Measurements from ENCODE around the gene EGFLAM.

Gene EGFLAM

GRCh38 chr5:38396766-38397165 lies 138.4 kb downstream of the EGFLAM start:
- Histone ChIP-seq H2BK120ac (ENCODE audit: low read depth, low read length) (no peak overlapping the region), H2AK5ac (ENCODE audit: low read depth, low read length) (no peak overlapping the region), H3K14ac (ENCODE audit: low read length) (no peak overlapping the region), H4K91ac (ENCODE audit: low read depth, low read length, poor library complexity) (no peak overlapping the region), H3K9ac (ENCODE audit: low read depth, low read length, poor library complexity) (no peak overlapping the region), H3K23ac (ENCODE audit: low read depth, low read length, poor library complexity) (no peak overlapping the region), H3K18ac (ENCODE audit: low read length) (no peak overlapping the region), H2BK12ac (ENCODE audit: low read length) (no peak overlapping the region), H3K79me1 (ENCODE audit: low read depth, low read length) (no peaks in the 10 kb centered on the region), H3K27ac (replicated peaks; ENCODE audit: low read length) (no peak overlapping the region), H3K27me3 (ENCODE audit: control insufficient read depth in 3 of 3, insufficient read depth in 3 of 3, low read depth in 1 of 3, low read length in 3 of 3) (no peaks in the 10 kb centered on the region), H2AFZ (ENCODE audit: low read length) (no peak overlapping the region), H4K8ac (ENCODE audit: low read depth, low read length) (no peak overlapping the region), H3K36me3 (replicated peaks in 1 of 2; ENCODE audit: control insufficient read depth in 2 of 2, insufficient read depth in 2 of 2, low read length in 2 of 2) (no peaks in the 10 kb centered on the region), H2BK15ac (ENCODE audit: low read length) (no peak overlapping the region), H3K4me1 (ENCODE audit: control insufficient read depth in 2 of 2, insufficient read depth in 1 of 2, low read depth in 1 of 2, low read length in 2 of 2) (no peaks in the 10 kb centered on the region), H3K9me3 (replicated peaks in 1 of 2; ENCODE audit: control insufficient read depth in 2 of 2, insufficient read depth in 1 of 2, low read depth in 1 of 2, low read length in 2 of 2) (no peaks in the 10 kb centered on the region), H3K4me3 (ENCODE audit: low read length in 2 of 2) (no peak overlapping the region), H2BK5ac (ENCODE audit: low read length) (no peak overlapping the region), H3K4me2 (ENCODE audit: insufficient read depth, low read length, poor library complexity, severe bottlenecking) (no peak overlapping the region), H3K4ac (ENCODE audit: low read length) (no peak overlapping the region)
- WGBS, 2 donors (ENCODE audit: extremely low coverage in 2 of 2, insufficient read length in 2 of 2, insufficient replicate concordance in 1 of 2) = no CpG with 5 or more reads among the region's 6 CpGs
- no peak for DNase-seq (ENCODE audit: low spot score)

- Histone ChIP-seq H4K8ac (ENCODE audit: low read depth, low read length) (no peak overlapping the region), H3K4ac (ENCODE audit: low read length) (no peak overlapping the region), H3K18ac (ENCODE audit: low read length) (no peak overlapping the region), H3K23ac (ENCODE audit: low read depth, low read length, poor library complexity) (no peak overlapping the region), H2BK12ac (ENCODE audit: low read length) (no peak overlapping the region), H3K36me3 (replicated peaks in 1 of 2; ENCODE audit: control insufficient read depth in 2 of 2, insufficient read depth in 2 of 2, low read length in 2 of 2) (no peaks in the 10 kb centered on the region), H4K91ac (ENCODE audit: low read depth, low read length, poor library complexity) (no peak overlapping the region), H3K27me3 (ENCODE audit: control insufficient read depth in 3 of 3, insufficient read depth in 3 of 3, low read depth in 1 of 3, low read length in 3 of 3) (peaks cover 0 to 6% (median 0%) of the 10 kb centered on the region in 3 experiments), H2BK120ac (ENCODE audit: low read depth, low read length) (no peak overlapping the region), H2BK5ac (ENCODE audit: low read length) (no peak overlapping the region), H2BK15ac (ENCODE audit: low read length) (no peak overlapping the region), H2AK5ac (ENCODE audit: low read depth, low read length) (no peak overlapping the region), H3K4me2 (ENCODE audit: insufficient read depth, low read length, poor library complexity, severe bottlenecking) (no peak overlapping the region), H3K14ac (ENCODE audit: low read length) (no peak overlapping the region), H2AFZ (ENCODE audit: low read length) (no peak overlapping the region), H3K9ac (ENCODE audit: low read depth, low read length, poor library complexity) (no peak overlapping the region), H3K9me3 (replicated peaks in 1 of 2; ENCODE audit: control insufficient read depth in 2 of 2, insufficient read depth in 1 of 2, low read depth in 1 of 2, low read length in 2 of 2) (no peaks in the 10 kb centered on the region), H3K4me1 (ENCODE audit: control insufficient read depth in 2 of 2, insufficient read depth in 1 of 2, low read depth in 1 of 2, low read length in 2 of 2) (no peaks in the 10 kb centered on the region), H3K79me1 (ENCODE audit: low read depth, low read length) (no peaks in the 10 kb centered on the region), H3K27ac (replicated peaks; ENCODE audit: low read length) (no peak overlapping the region), H3K4me3 (ENCODE audit: low read length in 2 of 2) (no peak overlapping the region)
- no peak for DNase-seq (ENCODE audit: low spot score)
- WGBS, 2 donors (ENCODE audit: extremely low coverage in 2 of 2, insufficient read length in 2 of 2, insufficient replicate concordance in 1 of 2) = no CpG with 5 or more reads among the region's 2 CpGs
Observed at GRCh38 chr5:38400365-38400764, 142.0 kb downstream of the EGFLAM start.

GRCh38 chr5:38401145-38401544 lies 142.8 kb downstream of the EGFLAM start:
- Histone ChIP-seq H3K14ac (ENCODE audit: low read length) (no peak overlapping the region), H3K27ac (replicated peaks; ENCODE audit: low read length) (no peak overlapping the region), H3K23ac (ENCODE audit: low read depth, low read length, poor library complexity) (no peak overlapping the region), H2AFZ (ENCODE audit: low read length) (no peak overlapping the region), H3K4me3 (ENCODE audit: low read length in 2 of 2) (no peak overlapping the region), H3K4me2 (ENCODE audit: insufficient read depth, low read length, poor library complexity, severe bottlenecking) (no peak overlapping the region), H3K79me1 (ENCODE audit: low read depth, low read length) (no peaks in the 10 kb centered on the region), H3K9me3 (replicated peaks in 1 of 2; ENCODE audit: control insufficient read depth in 2 of 2, insufficient read depth in 1 of 2, low read depth in 1 of 2, low read length in 2 of 2) (peaks cover 0 to 2% of the 10 kb centered on the region in 2 donors), H4K91ac (ENCODE audit: low read depth, low read length, poor library complexity) (no peak overlapping the region), H3K4me1 (ENCODE audit: control insufficient read depth in 2 of 2, insufficient read depth in 1 of 2, low read depth in 1 of 2, low read length in 2 of 2) (no peaks in the 10 kb centered on the region), H2BK5ac (ENCODE audit: low read length) (no peak overlapping the region), H3K27me3 (ENCODE audit: control insufficient read depth in 3 of 3, insufficient read depth in 3 of 3, low read depth in 1 of 3, low read length in 3 of 3) (peaks cover 0 to 6% (median 0%) of the 10 kb centered on the region in 3 experiments), H2AK5ac (ENCODE audit: low read depth, low read length) (no peak overlapping the region), H2BK15ac (ENCODE audit: low read length) (no peak overlapping the region), H4K8ac (ENCODE audit: low read depth, low read length) (no peak overlapping the region), H3K18ac (ENCODE audit: low read length) (no peak overlapping the region), H3K4ac (ENCODE audit: low read length) (no peak overlapping the region), H2BK12ac (ENCODE audit: low read length) (no peak overlapping the region), H2BK120ac (ENCODE audit: low read depth, low read length) (no peak overlapping the region), H3K36me3 (replicated peaks in 1 of 2; ENCODE audit: control insufficient read depth in 2 of 2, insufficient read depth in 2 of 2, low read length in 2 of 2) (no peaks in the 10 kb centered on the region), H3K9ac (ENCODE audit: low read depth, low read length, poor library complexity) (no peak overlapping the region)
- no CpG with 5 or more reads among the region's 1 CpG for WGBS, 2 donors (ENCODE audit: extremely low coverage in 2 of 2, insufficient read length in 2 of 2, insufficient replicate concordance in 1 of 2)
- no peak for DNase-seq (ENCODE audit: low spot score)

- H4K8ac ChIP-seq (ENCODE audit: low read depth, low read length) = no peak overlapping the region
- no peak overlapping the region for H2BK120ac ChIP-seq (ENCODE audit: low read depth, low read length)
- H3K36me3 ChIP-seq (replicated peaks in 1 of 2; ENCODE audit: control insufficient read depth in 2 of 2, insufficient read depth in 2 of 2, low read length in 2 of 2) = no peaks in the 10 kb centered on the region
- H3K23ac ChIP-seq (ENCODE audit: low read depth, low read length, poor library complexity) = no peak overlapping the region
- H3K79me1 ChIP-seq (ENCODE audit: low read depth, low read length) = no peaks in the 10 kb centered on the region
- H4K91ac ChIP-seq (ENCODE audit: low read depth, low read length, poor library complexity) = no peak overlapping the region
- no peak overlapping the region for H2AK5ac ChIP-seq (ENCODE audit: low read depth, low read length)
- peaks cover 0 to 6% (median 0%) of the 10 kb centered on the region in 3 experiments for H3K27me3 ChIP-seq (ENCODE audit: control insufficient read depth in 3 of 3, insufficient read depth in 3 of 3, low read depth in 1 of 3, low read length in 3 of 3)
- peaks cover 0 to 2% of the 10 kb centered on the region in 2 donors for H3K9me3 ChIP-seq (replicated peaks in 1 of 2; ENCODE audit: control insufficient read depth in 2 of 2, insufficient read depth in 1 of 2, low read depth in 1 of 2, low read length in 2 of 2)
- no CpG with 5 or more reads among the region's 5 CpGs for WGBS, 2 donors (ENCODE audit: extremely low coverage in 2 of 2, insufficient read length in 2 of 2, insufficient replicate concordance in 1 of 2)
- no peak overlapping the region for H3K9ac ChIP-seq (ENCODE audit: low read depth, low read length, poor library complexity)
- no peak overlapping the region for H3K4me2 ChIP-seq (ENCODE audit: insufficient read depth, low read length, poor library complexity, severe bottlenecking)
- H2BK12ac ChIP-seq (ENCODE audit: low read length) = no peak overlapping the region
- H3K4me1 ChIP-seq (ENCODE audit: control insufficient read depth in 2 of 2, insufficient read depth in 1 of 2, low read depth in 1 of 2, low read length in 2 of 2) = no peaks in the 10 kb centered on the region
- H2BK15ac ChIP-seq (ENCODE audit: low read length) = no peak overlapping the region
- no peak overlapping the region for H2BK5ac ChIP-seq (ENCODE audit: low read length)
- no peak overlapping the region for H3K14ac ChIP-seq (ENCODE audit: low read length)
- no peak overlapping the region for H2AFZ ChIP-seq (ENCODE audit: low read length)
- H3K18ac ChIP-seq (ENCODE audit: low read length) = no peak overlapping the region
- DNase-seq (ENCODE audit: low spot score) = no peak
- H3K4me3 ChIP-seq (ENCODE audit: low read length in 2 of 2) = no peak overlapping the region
- no peak overlapping the region for H3K27ac ChIP-seq (replicated peaks; ENCODE audit: low read length)
- H3K4ac ChIP-seq (ENCODE audit: low read length) = no peak overlapping the region
Observed at GRCh38 chr5:38403406-38403805, 145.0 kb downstream of the EGFLAM start.

Data from neuronal stem cell (in vitro differentiated cells).